HCT116 (cell line): ENCODE results near the gene ELOVL5. TPM values are rescaled to one million over a fixed set of nuclear protein-coding genes. Genes with fewer than 3 reads are reported as not detected.

Source experiments
- ATAC-seq: fragments of 200-7000 bp; cut with Tn5 transposase; 2 replicates; pipeline ENCODE4 v1.9.1; 2020; ENCODE audit warnings: mild to moderate bottlenecking, moderate library complexity
- BruUV-seq: library from RNA; stranded (reverse); fragments of 400-500 nt; replicated peaks from 2 replicates; lab custom pipeline; 2021; lab: Mats Ljungman, UMichigan
- CTCF ChIA-PET: fragments of 300-600 bp; sonication (Branson Sonifier 250); formaldehyde crosslinking; loops from one replicate; lab custom pipeline; 2021; ENCODE audit warnings: antibody characterized with exemption; lab: Charles Lee
- POLR2A ChIA-PET: fragments of 300-600, 350-600 bp; sonication (Branson Sonifier 250); formaldehyde crosslinking; loops from one replicate; lab custom pipeline; 2021; ENCODE audit warnings: antibody characterized with exemption; lab: Charles Lee
- RAD21 ChIA-PET, 2 experiments: fragments of 300-600 bp; sonication (Branson Sonifier 250); formaldehyde crosslinking; loops; one replicate each; lab custom pipeline; 2023; ENCODE audit warnings: low total read pairs in 2 of 2; ENCODE audit not compliant: uncharacterized antibody in 2 of 2, unreplicated experiment in 2 of 2, low non-redundant PET in 1 of 2; lab: Charles Lee
- DNase-seq: peaks from one replicate; pipeline ENCODE4 v3.0.0-alpha.2; 2010; ENCODE audit warnings: low read depth, low spot score
- H2AFZ ChIP-seq: fragments of 200-600 bp; shearing (Covaris generic), sonication (generic); 2 replicates; pipeline ENCODE4 v1.6.1; 2017; ENCODE audit warnings: low read depth, mixed run types, mixed read lengths, antibody characterized with exemption, low read length; ENCODE audit not compliant: poor library complexity, severe bottlenecking
- H3K27ac ChIP-seq: 2 replicates; pipeline ENCODE4 v1.5.1; 2012; ENCODE audit warnings: low read depth, low read length
- H3K27me3 ChIP-seq: fragments of 200-600 bp; sonication (generic); 2 replicates; pipeline ENCODE4 v1.6.1; 2016; ENCODE audit warnings: mixed run types, low read length, mixed read lengths; ENCODE audit not compliant: insufficient read depth
- H3K36me3 ChIP-seq, 2 experiments: fragments of 200-500 bp in 1 of 2; fragments of 200-600 bp in 1 of 2; sonication (Bioruptor generic) in 1 of 2; sonication (generic) in 1 of 2; 2 replicates each; pipeline versions ENCODE4 v1.5.1 to v1.6.1; 2014 to 2016; ENCODE audit warnings: low read length in 2 of 2, inconsistent platforms in 1 of 2, mixed read lengths in 1 of 2, mixed run types in 1 of 2; ENCODE audit not compliant: insufficient read depth in 2 of 2, control insufficient read depth in 1 of 2
- H3K4me1 ChIP-seq, 2 experiments: fragments of 200-600 bp in 1 of 2; sonication (generic) in 1 of 2; 2 replicates each; pipeline versions ENCODE4 v1.5.1 to v1.6.1; 2012 to 2017; ENCODE audit warnings: low read length in 2 of 2, inconsistent platforms in 1 of 2, mild to moderate bottlenecking in 1 of 2, mixed read lengths in 1 of 2, mixed run types in 1 of 2, moderate library complexity in 1 of 2; ENCODE audit not compliant: insufficient read depth in 2 of 2, control insufficient read depth in 1 of 2
- H3K4me2 ChIP-seq: fragments of 200-600 bp; sonication (generic); 2 replicates; pipeline ENCODE4 v1.6.1; 2017; ENCODE audit warnings: mixed run types, low read length, mixed read lengths
- H3K4me3 ChIP-seq, 2 experiments: fragments of 200-600 bp in 1 of 2; sonication (generic) in 1 of 2; replicated peaks in 1 of 2; 2 replicates each; pipeline ENCODE4 v1.5.1; 2011 to 2016; ENCODE audit warnings: low read length in 2 of 2, control low read depth in 1 of 2, low read depth in 1 of 2, mild to moderate bottlenecking in 1 of 2, mixed read lengths in 1 of 2, mixed run types in 1 of 2
- H3K79me2 ChIP-seq: fragments of 200-600 bp; sonication (generic); 2 replicates; pipeline ENCODE4 v1.6.1; 2017; ENCODE audit warnings: mild to moderate bottlenecking, mixed run types, low read length, moderate library complexity, mixed read lengths; ENCODE audit not compliant: insufficient read depth
- H3K9ac ChIP-seq: fragments of 200-600 bp; sonication (generic); 2 replicates; pipeline ENCODE4 v1.6.1; 2016; ENCODE audit warnings: low read length, mixed read lengths
- H3K9me2 ChIP-seq: fragments of 200-600 bp; sonication (generic), shearing (Covaris generic); 2 replicates; pipeline ENCODE4 v1.6.1; 2017; ENCODE audit warnings: mixed run types, mild to moderate bottlenecking, moderate library complexity; ENCODE audit not compliant: insufficient read depth
- H3K9me3 ChIP-seq, 2 experiments: fragments of 200-500 bp in 1 of 2; fragments of 200-600 bp in 1 of 2; sonication (Bioruptor generic) in 1 of 2; sonication (generic) in 1 of 2; 2 replicates each; pipeline ENCODE4 v1.6.1; 2014 to 2017; ENCODE audit warnings: low read length in 2 of 2, mixed read lengths in 2 of 2, inconsistent platforms in 1 of 2, low read depth in 1 of 2, mild to moderate bottlenecking in 1 of 2, mixed run types in 1 of 2, moderate library complexity in 1 of 2; ENCODE audit not compliant: control insufficient read depth in 1 of 2, insufficient read depth in 1 of 2
- H4K20me1 ChIP-seq: fragments of 200-600 bp; sonication (generic), shearing (Covaris generic); 2 replicates; pipeline ENCODE4 v1.6.1; 2017; ENCODE audit warnings: mixed run types, mild to moderate bottlenecking, moderate library complexity; ENCODE audit not compliant: insufficient read depth
- CBX3 ChIP-seq: IDR thresholded peaks from 2 replicates; pipeline ENCODE4 v1.6.1; 2012; ENCODE audit warnings: low read depth
- CTCF ChIP-seq, 3 experiments: fragments of 200-600 bp in 1 of 3; sonication (generic) in 1 of 3; IDR thresholded peaks in 2 of 3; conservative IDR thresholded peaks in 1 of 3; 2 replicates each; pipeline ENCODE4 v1.5.1; 2012 to 2017; ENCODE audit warnings: low read depth in 2 of 3, low read length in 2 of 3, antibody characterized with exemption in 1 of 3, borderline replicate concordance in 1 of 3, control low read depth in 1 of 3, mild to moderate bottlenecking in 1 of 3, mixed read lengths in 1 of 3, mixed run types in 1 of 3, moderate library complexity in 1 of 3; ENCODE audit not compliant: insufficient read depth in 1 of 3
- EGR1 ChIP-seq: IDR thresholded peaks from 2 replicates; pipeline ENCODE4 v1.6.1; 2012; ENCODE audit warnings: low read depth
- ELF1 ChIP-seq: IDR thresholded peaks from 2 replicates; pipeline ENCODE4 v1.6.1; 2012; ENCODE audit warnings: low read depth, borderline replicate concordance
- EZH2phosphoT487 ChIP-seq: fragments of 200-600 bp; IDR thresholded peaks from 2 replicates; pipeline ENCODE4 v1.6.1; 2018; ENCODE audit warnings: antibody characterized with exemption, borderline replicate concordance
- FOSL1 ChIP-seq: IDR thresholded peaks from 2 replicates; pipeline ENCODE4 v1.6.1; 2012; ENCODE audit warnings: low read depth
- JUND ChIP-seq: IDR thresholded peaks from 2 replicates; pipeline ENCODE4 v1.6.1; 2012
- POLR2AphosphoS5 ChIP-seq: IDR thresholded peaks from 2 replicates; pipeline ENCODE4 v1.6.1; 2011; ENCODE audit warnings: mild to moderate bottlenecking, low read depth, low read length, moderate library complexity
- RAD21 ChIP-seq: IDR thresholded peaks from 2 replicates; pipeline ENCODE4 v1.6.1; 2012; ENCODE audit warnings: low read depth, mild to moderate bottlenecking
- REST ChIP-seq: IDR thresholded peaks from 2 replicates; pipeline ENCODE4 v1.6.1; 2012; ENCODE audit warnings: low read depth
- SP1 ChIP-seq: IDR thresholded peaks from 2 replicates; pipeline ENCODE4 v1.6.1; 2012; ENCODE audit warnings: low read depth
- SRF ChIP-seq: IDR thresholded peaks from 2 replicates; pipeline ENCODE4 v1.6.1; 2012; ENCODE audit warnings: low read depth
- ZFX ChIP-seq: fragments of 450-650 bp; IDR thresholded peaks from 2 replicates; pipeline ENCODE4 v1.6.1; 2017
- ZNF274 ChIP-seq: fragments of 200-500 bp; sonication (Bioruptor generic); IDR thresholded peaks from 2 replicates; pipeline ENCODE4 v1.6.1; 2014; ENCODE audit warnings: mild to moderate bottlenecking, low read depth, low read length, inconsistent platforms
- intact Hi-C: fragments of 100-400 bp; cut with micrococcal nuclease; formaldehyde crosslinking; loops from 2 replicates; pipeline ENCODE4 v1.10.0; 2022
- total RNA-seq: library from RNA; stranded (reverse); gene quantifications from one replicate; pipeline ENCODE4 v1.2.1, GENCODE V29; 2021; ENCODE audit not compliant: unreplicated experiment

ELOVL5 gene
- total RNA-seq, 1 experiment from 2014 or later: 85.3 TPM

- no peak for DNase-seq
- no peaks in the 10 kb centered on the region for H3K36me3 ChIP-seq
- BruUV-seq: no TSS peak
- H3K4me2 ChIP-seq: no peak overlapping the region
- no peaks in the 10 kb centered on the region for H4K20me1 ChIP-seq
- H3K4me1 ChIP-seq: no peaks in the 10 kb centered on the region
- no peak overlapping the region for H2AFZ ChIP-seq
- ChIA-PET CTCF (no interaction called here), RAD21 (no interaction called here), POLR2A (no interaction called here)
- H3K27ac ChIP-seq: no peak overlapping the region
- TF ChIP-seq ELF1 (no peak), JUND (no peak), EGR1 (no peak), CBX3 (no peak), SRF (no peak), RAD21 (no peak), ZNF274 (no peak), REST (no peak), ZFX (no peak), EZH2phosphoT487 (no peak), SP1 (no peak), CTCF (IDR thresholded peaks at IDR 0.05 in 2 of 3, conservative IDR thresholded peaks at IDR 0.05 in 1 of 3; ENCODE audit: borderline replicate concordance in 1 of 3, insufficient read depth in 1 of 3, low read depth in 2 of 3, low read length in 2 of 3) (no peak), FOSL1 (no peak), POLR2AphosphoS5 (no peak)
- H3K27me3 ChIP-seq: no peaks in the 10 kb centered on the region
- no peak overlapping the region for H3K9ac ChIP-seq
- no peaks in the 10 kb centered on the region for H3K9me2 ChIP-seq
- intact Hi-C loops: no loop called here
- no peaks in the 10 kb centered on the region for H3K9me3 ChIP-seq
- no peak overlapping the region for H3K4me3 ChIP-seq
- H3K79me2 ChIP-seq: no peaks in the 10 kb centered on the region
- no peak for ATAC-seq
Measured at GRCh38 chr6:53287336-53288225, 61.2 kb downstream of the ELOVL5 start.
